Testis (tissue), 2 donors: ENCODE measurements around the gene L3MBTL4.

Experiments
- POLR2A ChIP-seq: fragments of 450-650 bp; IDR thresholded peaks from one replicate; pipeline ENCODE4 v1.6.1; 2017; ENCODE audit warnings: antibody characterized with exemption, mild to moderate bottlenecking, moderate library complexity
- TF ChIP-seq, protein P1 (sequence below), 3 experiments: fragments of 450-650 bp in 2 of 3; fragments of 200-600 bp in 1 of 3; sonication (generic) in 1 of 3; IDR thresholded peaks; one replicate each; pipeline ENCODE4 v1.5.1; 2016 to 2019; ENCODE audit warnings: antibody characterized with exemption in 3 of 3, mild to moderate bottlenecking in 2 of 3, moderate library complexity in 1 of 3

DNA sequence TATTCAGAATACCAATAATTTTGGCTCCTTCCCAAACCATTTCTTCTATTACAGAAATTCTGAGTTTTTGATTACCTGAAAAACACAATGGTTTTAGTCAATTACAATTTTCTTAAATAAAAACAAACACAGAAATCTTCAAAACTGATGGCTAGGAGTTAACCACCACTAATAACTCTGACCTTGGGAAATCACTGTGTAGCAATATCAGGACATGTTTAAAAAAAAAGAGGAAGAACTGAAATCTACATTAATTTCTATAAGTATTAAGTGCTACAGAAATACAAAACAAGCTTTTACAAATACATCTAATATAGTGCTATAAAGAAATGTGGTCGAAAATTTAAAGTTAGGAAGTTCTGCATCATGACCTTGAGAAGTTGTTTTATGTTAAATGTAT lies 14.9 kb downstream of the L3MBTL4 start:
- TF ChIP-seq, protein P1, sequence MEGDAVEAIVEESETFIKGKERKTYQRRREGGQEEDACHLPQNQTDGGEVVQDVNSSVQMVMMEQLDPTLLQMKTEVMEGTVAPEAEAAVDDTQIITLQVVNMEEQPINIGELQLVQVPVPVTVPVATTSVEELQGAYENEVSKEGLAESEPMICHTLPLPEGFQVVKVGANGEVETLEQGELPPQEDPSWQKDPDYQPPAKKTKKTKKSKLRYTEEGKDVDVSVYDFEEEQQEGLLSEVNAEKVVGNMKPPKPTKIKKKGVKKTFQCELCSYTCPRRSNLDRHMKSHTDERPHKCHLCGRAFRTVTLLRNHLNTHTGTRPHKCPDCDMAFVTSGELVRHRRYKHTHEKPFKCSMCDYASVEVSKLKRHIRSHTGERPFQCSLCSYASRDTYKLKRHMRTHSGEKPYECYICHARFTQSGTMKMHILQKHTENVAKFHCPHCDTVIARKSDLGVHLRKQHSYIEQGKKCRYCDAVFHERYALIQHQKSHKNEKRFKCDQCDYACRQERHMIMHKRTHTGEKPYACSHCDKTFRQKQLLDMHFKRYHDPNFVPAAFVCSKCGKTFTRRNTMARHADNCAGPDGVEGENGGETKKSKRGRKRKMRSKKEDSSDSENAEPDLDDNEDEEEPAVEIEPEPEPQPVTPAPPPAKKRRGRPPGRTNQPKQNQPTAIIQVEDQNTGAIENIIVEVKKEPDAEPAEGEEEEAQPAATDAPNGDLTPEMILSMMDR (IDR thresholded peaks at IDR 0.05): no peak
- TF ChIP-seq POLR2A: no peak
